Endothelial cell of umbilical vein (primary cell): ENCODE measurements around the gene CHST12. TPM values are rescaled to one million over a fixed set of nuclear protein-coding genes. Genes with fewer than 3 reads are reported as not detected.

ENCODE experiments used
- BruUV-seq: library from RNA; stranded (reverse); fragments of 400-500 nt; replicated peaks from 2 replicates; lab custom pipeline; 2021; lab: Mats Ljungman, UMichigan
- CTCF ChIA-PET: fragments of 300-600, 350-600 bp; sonication (Branson Sonifier 250); formaldehyde crosslinking; loops from one replicate; lab custom pipeline; 2021; ENCODE audit warnings: antibody characterized with exemption, inconsistent platforms; lab: Charles Lee
- POLR2A ChIA-PET: fragments of 300-600, 350-600 bp; sonication (Branson Sonifier 250); formaldehyde crosslinking; loops from one replicate; lab custom pipeline; 2021; ENCODE audit warnings: antibody characterized with exemption, inconsistent platforms; lab: Charles Lee
- DNase-seq: peaks from one replicate; pipeline ENCODE4 v3.0.0-alpha.2; 2011; ENCODE audit warnings: low read depth, low spot score
- FAIRE-seq: peaks from 2 replicates; lab custom pipeline; 2011; peaks lifted over from hg19 to GRCh38; lab: Jason Lieb, UNC
- H2AFZ ChIP-seq: 2 replicates; pipeline ENCODE4 v1.6.0; 2012; ENCODE audit warnings: low read depth, low read length, control low read depth, inconsistent platforms
- H3K27ac ChIP-seq: 2 replicates; pipeline ENCODE4 v1.5.1; 2011; ENCODE audit warnings: low read depth, mild to moderate bottlenecking, control low read depth, low read length, moderate library complexity; ENCODE audit not compliant: insufficient read depth
- H3K27me3 ChIP-seq, 2 experiments: 2 replicates each; pipeline versions ENCODE4 v1.6.0 to v1.6.1; 2011; ENCODE audit warnings: low read length in 2 of 2, mixed read lengths in 1 of 2; ENCODE audit not compliant: control insufficient read depth in 2 of 2, insufficient read depth in 2 of 2
- H3K36me3 ChIP-seq, 2 experiments: 2 replicates in 1 of 2; 3 replicates in 1 of 2; pipeline ENCODE4 v1.5.1; 2011; ENCODE audit warnings: low read length in 2 of 2, mild to moderate bottlenecking in 1 of 2, moderate library complexity in 1 of 2; ENCODE audit not compliant: control insufficient read depth in 2 of 2, insufficient read depth in 2 of 2; ENCODE audit errors: extremely low read depth in 1 of 2
- H3K4me1 ChIP-seq: 3 replicates; pipeline ENCODE4 v1.5.1; 2011; ENCODE audit warnings: mild to moderate bottlenecking, low read length; ENCODE audit not compliant: control insufficient read depth, insufficient read depth; ENCODE audit errors: extremely low read depth
- H3K4me2 ChIP-seq: 2 replicates; pipeline ENCODE4 v1.6.1; 2011; ENCODE audit warnings: low read length, control low read depth, mixed read lengths; ENCODE audit not compliant: insufficient read depth
- H3K4me3 ChIP-seq, 3 experiments: fragments of 200-600 bp in 1 of 3; sonication (generic), shearing (Covaris generic) in 1 of 3; replicated peaks in 1 of 3; 2 replicates each; pipeline ENCODE4 v1.5.1; 2011 to 2016; ENCODE audit warnings: control low read depth in 3 of 3, low read length in 3 of 3, mild to moderate bottlenecking in 2 of 3, inconsistent platforms in 1 of 3, low read depth in 1 of 3, moderate library complexity in 1 of 3; ENCODE audit not compliant: insufficient read depth in 1 of 3
- H3K79me2 ChIP-seq: 2 replicates; pipeline ENCODE4 v1.6.0; 2012; ENCODE audit warnings: low read length, inconsistent platforms; ENCODE audit not compliant: control insufficient read depth, insufficient read depth
- H3K9ac ChIP-seq: replicated peaks from 2 replicates; pipeline ENCODE3; 2011; ENCODE audit warnings: low read length, control low read depth; ENCODE audit not compliant: insufficient read depth; ENCODE audit errors: extremely low read depth
- H3K9me1 ChIP-seq: replicated peaks from 3 replicates; pipeline ENCODE4 v1.6.0; 2011; ENCODE audit warnings: mild to moderate bottlenecking, low read length; ENCODE audit not compliant: control insufficient read depth, insufficient read depth; ENCODE audit errors: extremely low read depth
- H3K9me3 ChIP-seq: replicated peaks from 2 replicates; pipeline ENCODE4 v1.5.1; 2012; ENCODE audit warnings: low read length, inconsistent platforms; ENCODE audit not compliant: control insufficient read depth, insufficient read depth
- H4K20me1 ChIP-seq: replicated peaks from 2 replicates; pipeline ENCODE3; 2011; ENCODE audit warnings: mild to moderate bottlenecking, low read length; ENCODE audit not compliant: control insufficient read depth, insufficient read depth; ENCODE audit errors: extremely low read depth
- CTCF ChIP-seq, 2 donors: IDR thresholded peaks; 1 replicate in 1 of 2; 2 replicates in 1 of 2; pipeline ENCODE4 v1.5.1; 2011; ENCODE audit warnings: low read length in 2 of 2, mild to moderate bottlenecking in 2 of 2, moderate library complexity in 2 of 2, control low read depth in 1 of 2, inconsistent platforms in 1 of 2, low read depth in 1 of 2; ENCODE audit not compliant: insufficient read depth in 1 of 2; ENCODE audit errors: extremely low read depth in 1 of 2
- EZH2 ChIP-seq: IDR thresholded peaks from 2 replicates; pipeline ENCODE4 v1.6.1; 2012; ENCODE audit warnings: borderline replicate concordance, low read depth, mild to moderate bottlenecking, moderate library complexity, low read length, inconsistent platforms; ENCODE audit not compliant: severe bottlenecking
- FOS ChIP-seq: IDR thresholded peaks from 2 replicates; pipeline ENCODE4 v1.6.1; 2011; ENCODE audit warnings: mild to moderate bottlenecking, low read length, moderate library complexity, borderline replicate concordance; ENCODE audit not compliant: insufficient read depth
- GATA2 ChIP-seq: IDR thresholded peaks from 2 replicates; pipeline ENCODE4 v1.7.0; 2011; ENCODE audit warnings: low read depth, mild to moderate bottlenecking, moderate library complexity, mixed read lengths, low read length; ENCODE audit not compliant: insufficient read length, insufficient read depth
- JUN ChIP-seq: IDR thresholded peaks from 2 replicates; pipeline ENCODE4 v1.6.1; 2011; ENCODE audit warnings: borderline replicate concordance, low read depth; ENCODE audit not compliant: insufficient read length, insufficient read depth
- MAX ChIP-seq: IDR thresholded peaks from 2 replicates; pipeline ENCODE4 v1.6.1; 2011; ENCODE audit not compliant: insufficient read depth, insufficient read length
- MYC ChIP-seq: IDR thresholded peaks from one replicate; pipeline ENCODE4 v1.6.1; 2011; ENCODE audit warnings: mild to moderate bottlenecking, low read depth, low read length
- POLR2A ChIP-seq: IDR thresholded peaks from 2 replicates; pipeline ENCODE4 v1.6.1; 2012; ENCODE audit warnings: low read depth, mild to moderate bottlenecking, control low read depth, low read length
- POLR2AphosphoS5 ChIP-seq: IDR thresholded peaks from 2 replicates; pipeline ENCODE4 v1.6.1; 2012; ENCODE audit warnings: low read depth, mild to moderate bottlenecking, control low read depth, low read length, moderate library complexity; ENCODE audit not compliant: insufficient read depth
- dilution Hi-C: fragments of 300-500 bp; cut with MboI; formaldehyde crosslinking; loops from one replicate; pipeline ENCODE4 v1.15.0; 2019; ENCODE audit warnings: low sequenced_read_pairs; ENCODE audit not compliant: extremely low pct_ligation_motif_present
- intact Hi-C: fragments of 100-400 bp; cut with micrococcal nuclease; formaldehyde crosslinking; loops from one replicate; pipeline ENCODE4 v1.10.0; 2022
- polyA plus RNA-seq, 4 experiments: library from polyadenylated mRNA; depleted of rRNA in 3 of 4; stranded (reverse) in 3 of 4; unstranded in 1 of 4; fragments of >200 nt; gene quantifications; 2 replicates each; pipeline versions ENCODE4 v1.2.1 to v1.2.3, GENCODE V29; 2011 to 2012; ENCODE audit warnings: missing spikeins in 1 of 4
- total RNA-seq: library from RNA; stranded (reverse); gene quantifications from 2 replicates; pipeline ENCODE4 v1.2.3, GENCODE V29; 2021

Gene CHST12
- total and polyA plus RNA-seq, 2 donors (not counting 3 experiments of a cell fraction or from before 2014, with no cell fraction given), result 30.2 to 52.6 TPM

GRCh38 chr7:2445898-2446555, 42.6 kb downstream of the CHST12 start:
- POLR2A ChIA-PET, result no interaction called here
- no TSS peak for BruUV-seq

GRCh38 chr7:2446676-2447075, 43.3 kb downstream of the CHST12 start:
- H3K9ac ChIP-seq, result no peak overlapping the region
- no peaks in the 10 kb centered on the region for H4K20me1 ChIP-seq
- no peaks in the 10 kb centered on the region for H3K27me3 ChIP-seq
- ChIA-PET CTCF (no interaction called here), POLR2A (no interaction called here)
- no peak overlapping the region for H3K4me3 ChIP-seq
- TF ChIP-seq MYC, result no peak
- no peak for TF ChIP-seq GATA2
- TF ChIP-seq EZH2, result no peak
- TF ChIP-seq JUN, result no peak
- no peak for TF ChIP-seq CTCF (IDR thresholded peaks at IDR 0.05; ENCODE audit: extremely low read depth in 1 of 2, insufficient read depth in 1 of 2, low read depth in 1 of 2, low read length in 2 of 2)
- TF ChIP-seq MAX, result no peak
- TF ChIP-seq POLR2AphosphoS5, result no peak
- TF ChIP-seq FOS, result no peak
- TF ChIP-seq POLR2A, result no peak
- H3K9me1 ChIP-seq, result no peaks in the 10 kb centered on the region
- no peaks in the 10 kb centered on the region for H3K9me3 ChIP-seq
- H3K4me2 ChIP-seq, result no peak overlapping the region
- H2AFZ ChIP-seq, result no peak overlapping the region
- H3K79me2 ChIP-seq, result no peaks in the 10 kb centered on the region
- intact Hi-C loops, result no loop called here
- H3K4me1 ChIP-seq, result peaks cover 2% of the 10 kb centered on the region
- no TSS peak for BruUV-seq
- DNase-seq (no peak), FAIRE-seq (no peak)
- H3K27ac ChIP-seq, result no peak overlapping the region
- no peaks in the 10 kb centered on the region for H3K36me3 ChIP-seq
- dilution Hi-C loops, result no loop called here

More at GRCh38 chr7:2445898-2446555, 42.6 kb downstream of the CHST12 start:
- TF ChIP-seq GATA2 (no peak), POLR2A (no peak), EZH2 (no peak)
- H2AFZ ChIP-seq, result no peak overlapping the region
- no peaks in the 10 kb centered on the region for H3K36me3 ChIP-seq
- intact Hi-C loops (no loop called here), dilution Hi-C loops (no loop called here)
- no peak for FAIRE-seq
- no peaks in the 10 kb centered on the region for H3K9me3 ChIP-seq
- CTCF ChIA-PET, result no interaction called here
- no peak overlapping the region for H3K4me2 ChIP-seq
- no peaks in the 10 kb centered on the region for H4K20me1 ChIP-seq
- H3K4me1 ChIP-seq, result no peaks in the 10 kb centered on the region
- no peaks in the 10 kb centered on the region for H3K27me3 ChIP-seq
- no peak overlapping the region for H3K27ac ChIP-seq
- no peak overlapping the region for H3K4me3 ChIP-seq
- H3K9me1 ChIP-seq, result no peaks in the 10 kb centered on the region
- H3K79me2 ChIP-seq, result no peaks in the 10 kb centered on the region
- no peak overlapping the region for H3K9ac ChIP-seq
- DNase-seq, result no peak
